ENCODE data around the gene SLC2A4RG. TPM values are rescaled to one million over a fixed set of nuclear protein-coding genes. Genes with fewer than 3 reads are reported as not detected.

Gene SLC2A4RG
- total and polyA plus RNA-seq, 2 of the 13 experiments (the other 11 are each of a cell fraction or from before 2014, with no cell fraction given): 91.4 to 95.9 TPM

DNA sequence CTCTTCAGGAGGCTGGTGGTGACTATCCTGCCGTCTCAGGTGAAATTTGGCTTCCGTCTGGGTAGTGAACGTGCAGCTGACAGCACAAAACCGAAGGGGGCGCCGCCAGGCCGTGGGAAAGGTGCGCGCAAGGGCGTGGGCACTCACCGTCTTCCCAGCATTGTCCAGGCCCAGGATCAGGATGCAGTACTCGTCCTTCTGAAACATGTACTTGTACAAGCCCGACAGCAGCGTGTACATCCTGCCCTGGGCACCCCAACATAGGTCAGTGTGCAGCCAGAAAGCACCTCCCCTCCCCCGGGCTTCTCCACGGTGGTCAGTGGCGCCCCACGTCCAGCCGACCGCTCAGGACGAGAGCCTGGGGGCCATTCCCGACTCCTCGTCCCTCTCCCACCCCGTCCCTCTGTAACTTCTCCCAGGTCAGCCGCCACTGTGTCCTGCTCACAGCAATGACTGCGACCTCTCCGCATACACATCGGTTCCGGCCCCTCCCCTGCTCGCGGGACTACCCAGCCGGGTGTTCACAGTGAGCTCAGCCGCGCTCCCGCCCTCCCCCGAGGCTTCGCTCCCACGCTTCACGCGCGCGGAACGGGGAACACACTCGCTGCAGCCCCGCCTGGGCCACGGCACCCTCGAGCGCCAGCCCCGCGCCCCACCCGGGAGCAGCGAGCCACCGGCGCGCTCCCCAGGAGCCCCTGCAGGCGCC, 32.6 kb upstream of the SLC2A4RG start (continued):
- TF ChIP-seq, protein P1, sequence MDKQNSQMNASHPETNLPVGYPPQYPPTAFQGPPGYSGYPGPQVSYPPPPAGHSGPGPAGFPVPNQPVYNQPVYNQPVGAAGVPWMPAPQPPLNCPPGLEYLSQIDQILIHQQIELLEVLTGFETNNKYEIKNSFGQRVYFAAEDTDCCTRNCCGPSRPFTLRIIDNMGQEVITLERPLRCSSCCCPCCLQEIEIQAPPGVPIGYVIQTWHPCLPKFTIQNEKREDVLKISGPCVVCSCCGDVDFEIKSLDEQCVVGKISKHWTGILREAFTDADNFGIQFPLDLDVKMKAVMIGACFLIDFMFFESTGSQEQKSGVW (CRISPR knock-in tag; IDR thresholded peaks at IDR 0.05; ENCODE audit: borderline replicate concordance): 0 out of 2 replicates have a peak, but pooled peaks have one; percentile 40
- TF ChIP-seq NFYC (CRISPR knock-in tag; IDR thresholded peaks at IDR 0.05): no peak
- no peak for TF ChIP-seq NCOA1 (CRISPR knock-in tag; IDR thresholded peaks at IDR 0.05)
- TF ChIP-seq PHB2 (IDR thresholded peaks at IDR 0.05; ENCODE audit: partially characterized antibody): no peak
- no peak for TF ChIP-seq ZNF282 (IDR thresholded peaks at IDR 0.05; ENCODE audit: partially characterized antibody)
- TF ChIP-seq ZNF501 (CRISPR knock-in tag; IDR thresholded peaks at IDR 0.05): peak; percentile 82; the same call in 1 of the 2 replicates
- peak; percentile 43; the same call in 1 of the 2 replicates for TF ChIP-seq ZNF768 (CRISPR knock-in tag; IDR thresholded peaks at IDR 0.05)
- no peak for TF ChIP-seq JARID2 (CRISPR knock-in tag; IDR thresholded peaks at IDR 0.05; ENCODE audit: insufficient replicate concordance)
- TF ChIP-seq STAT5B (CRISPR knock-in tag; IDR thresholded peaks at IDR 0.05): no peak
- TF ChIP-seq TOE1 (CRISPR knock-in tag; IDR thresholded peaks at IDR 0.05): no peak; the same call in 1 of the 2 replicates
- TF ChIP-seq ZNF7 (CRISPR knock-in tag; IDR thresholded peaks at IDR 0.05): no peak
- TF ChIP-seq, protein P2, sequence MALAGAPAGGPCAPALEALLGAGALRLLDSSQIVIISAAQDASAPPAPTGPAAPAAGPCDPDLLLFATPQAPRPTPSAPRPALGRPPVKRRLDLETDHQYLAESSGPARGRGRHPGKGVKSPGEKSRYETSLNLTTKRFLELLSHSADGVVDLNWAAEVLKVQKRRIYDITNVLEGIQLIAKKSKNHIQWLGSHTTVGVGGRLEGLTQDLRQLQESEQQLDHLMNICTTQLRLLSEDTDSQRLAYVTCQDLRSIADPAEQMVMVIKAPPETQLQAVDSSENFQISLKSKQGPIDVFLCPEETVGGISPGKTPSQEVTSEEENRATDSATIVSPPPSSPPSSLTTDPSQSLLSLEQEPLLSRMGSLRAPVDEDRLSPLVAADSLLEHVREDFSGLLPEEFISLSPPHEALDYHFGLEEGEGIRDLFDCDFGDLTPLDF (CRISPR knock-in tag; IDR thresholded peaks at IDR 0.05): no peak
- TF ChIP-seq, protein P3, sequence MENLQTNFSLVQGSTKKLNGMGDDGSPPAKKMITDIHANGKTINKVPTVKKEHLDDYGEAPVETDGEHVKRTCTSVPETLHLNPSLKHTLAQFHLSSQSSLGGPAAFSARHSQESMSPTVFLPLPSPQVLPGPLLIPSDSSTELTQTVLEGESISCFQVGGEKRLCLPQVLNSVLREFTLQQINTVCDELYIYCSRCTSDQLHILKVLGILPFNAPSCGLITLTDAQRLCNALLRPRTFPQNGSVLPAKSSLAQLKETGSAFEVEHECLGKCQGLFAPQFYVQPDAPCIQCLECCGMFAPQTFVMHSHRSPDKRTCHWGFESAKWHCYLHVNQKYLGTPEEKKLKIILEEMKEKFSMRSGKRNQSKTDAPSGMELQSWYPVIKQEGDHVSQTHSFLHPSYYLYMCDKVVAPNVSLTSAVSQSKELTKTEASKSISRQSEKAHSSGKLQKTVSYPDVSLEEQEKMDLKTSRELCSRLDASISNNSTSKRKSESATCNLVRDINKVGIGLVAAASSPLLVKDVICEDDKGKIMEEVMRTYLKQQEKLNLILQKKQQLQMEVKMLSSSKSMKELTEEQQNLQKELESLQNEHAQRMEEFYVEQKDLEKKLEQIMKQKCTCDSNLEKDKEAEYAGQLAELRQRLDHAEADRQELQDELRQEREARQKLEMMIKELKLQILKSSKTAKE (CRISPR knock-in tag; IDR thresholded peaks at IDR 0.05; ENCODE audit: borderline replicate concordance): no peak
- TF ChIP-seq ZNF562 (CRISPR knock-in tag; IDR thresholded peaks at IDR 0.05; ENCODE audit: borderline replicate concordance): no peak
- TF ChIP-seq ZNF629 (CRISPR knock-in tag; conservative IDR thresholded peaks at IDR 0.05): no peak; the same call in 1 of the 2 replicates
- TF ChIP-seq, protein P4, sequence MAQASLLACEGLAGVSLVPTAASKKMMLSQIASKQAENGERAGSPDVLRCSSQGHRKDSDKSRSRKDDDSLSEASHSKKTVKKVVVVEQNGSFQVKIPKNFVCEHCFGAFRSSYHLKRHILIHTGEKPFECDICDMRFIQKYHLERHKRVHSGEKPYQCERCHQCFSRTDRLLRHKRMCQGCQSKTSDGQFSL (CRISPR knock-in tag; IDR thresholded peaks at IDR 0.05): no peak
- no peak for TF ChIP-seq PRPF4 (IDR thresholded peaks at IDR 0.05; ENCODE audit: low read depth, low read length, poor library complexity, severe bottlenecking)
- TF ChIP-seq SMYD3 (CRISPR knock-in tag; IDR thresholded peaks at IDR 0.05): no peak
- TF ChIP-seq HNRNPH1 (optimal IDR thresholded peaks at IDR 0.05; ENCODE audit: low read depth, low read length): no peak
- TF ChIP-seq NKX3-1 (CRISPR knock-in tag; IDR thresholded peaks at IDR 0.05): no peak
- TF ChIP-seq, protein P5, sequence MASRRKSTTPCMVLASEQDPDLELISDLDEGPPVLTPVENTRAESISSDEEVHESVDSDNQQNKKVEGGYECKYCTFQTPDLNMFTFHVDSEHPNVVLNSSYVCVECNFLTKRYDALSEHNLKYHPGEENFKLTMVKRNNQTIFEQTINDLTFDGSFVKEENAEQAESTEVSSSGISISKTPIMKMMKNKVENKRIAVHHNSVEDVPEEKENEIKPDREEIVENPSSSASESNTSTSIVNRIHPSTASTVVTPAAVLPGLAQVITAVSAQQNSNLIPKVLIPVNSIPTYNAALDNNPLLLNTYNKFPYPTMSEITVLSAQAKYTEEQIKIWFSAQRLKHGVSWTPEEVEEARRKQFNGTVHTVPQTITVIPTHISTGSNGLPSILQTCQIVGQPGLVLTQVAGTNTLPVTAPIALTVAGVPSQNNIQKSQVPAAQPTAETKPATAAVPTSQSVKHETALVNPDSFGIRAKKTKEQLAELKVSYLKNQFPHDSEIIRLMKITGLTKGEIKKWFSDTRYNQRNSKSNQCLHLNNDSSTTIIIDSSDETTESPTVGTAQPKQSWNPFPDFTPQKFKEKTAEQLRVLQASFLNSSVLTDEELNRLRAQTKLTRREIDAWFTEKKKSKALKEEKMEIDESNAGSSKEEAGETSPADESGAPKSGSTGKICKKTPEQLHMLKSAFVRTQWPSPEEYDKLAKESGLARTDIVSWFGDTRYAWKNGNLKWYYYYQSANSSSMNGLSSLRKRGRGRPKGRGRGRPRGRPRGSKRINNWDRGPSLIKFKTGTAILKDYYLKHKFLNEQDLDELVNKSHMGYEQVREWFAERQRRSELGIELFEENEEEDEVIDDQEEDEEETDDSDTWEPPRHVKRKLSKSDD (CRISPR knock-in tag; IDR thresholded peaks at IDR 0.05; ENCODE audit: low read depth): 0 out of 2 replicates have a peak, but pooled peaks have one; percentile 89
- peak; percentile 77 for TF ChIP-seq ZNF792 (CRISPR knock-in tag; IDR thresholded peaks at IDR 0.05)
- TF ChIP-seq ZNF761 (CRISPR knock-in tag; conservative IDR thresholded peaks at IDR 0.05): 0 out of 2 replicates have a peak, but pooled peaks have one; percentile 34
- TF ChIP-seq ZNF605 (CRISPR knock-in tag; IDR thresholded peaks at IDR 0.05): peak; percentile 21; the same call in 1 of the 2 replicates

Data from HepG2 (cell line).